Transverse colon (tissue), 4 donors: ENCODE data around the gene CTDP1. TPM values are rescaled to one million over a fixed set of nuclear protein-coding genes. Genes with fewer than 3 reads are reported as not detected.

Experiments
- DNase-seq: peaks from one replicate; pipeline ENCODE4 v3.0.0-alpha.2; 2019
- H3K27ac ChIP-seq, 4 donors: fragments of 200-600 bp; sonication (generic); 2 replicates each; pipeline ENCODE4 v1.5.1; 2016 to 2018; ENCODE audit warnings: inconsistent platforms in 4 of 4
- H3K27me3 ChIP-seq: fragments of 200-600 bp; sonication (generic); 2 replicates; pipeline ENCODE4 v1.5.1; 2017; ENCODE audit warnings: inconsistent platforms
- H3K36me3 ChIP-seq, 4 donors: fragments of 200-600 bp; sonication (generic); 2 replicates each; pipeline ENCODE4 v1.5.1; 2017 to 2019; ENCODE audit warnings: inconsistent platforms in 4 of 4
- H3K4me1 ChIP-seq, 4 donors: fragments of 200-600 bp; sonication (generic); 2 replicates each; pipeline ENCODE4 v1.5.1; 2017 to 2020; ENCODE audit warnings: inconsistent platforms in 4 of 4
- H3K4me3 ChIP-seq, 4 donors: fragments of 200-600 bp; sonication (generic); 1 replicate in 1 of 4; 2 replicates in 3 of 4; pipeline versions ENCODE4 v1.5.1 to v1.6.1; 2017 to 2019; ENCODE audit warnings: inconsistent platforms in 4 of 4
- H3K9me3 ChIP-seq, 2 donors: fragments of 200-600 bp; sonication (generic); 2 replicates each; pipeline ENCODE4 v1.5.1; 2017 to 2019; ENCODE audit warnings: inconsistent platforms in 2 of 2
- CTCF ChIP-seq, 5 experiments: fragments of 200-600 bp in 3 of 5; fragments of 450-650 bp in 2 of 5; sonication (generic) in 3 of 5; IDR thresholded peaks; 1 replicate in 2 of 5; 2 replicates in 3 of 5; pipeline ENCODE4 v1.5.1; 2016 to 2017; ENCODE audit warnings: antibody characterized with exemption in 5 of 5, inconsistent platforms in 3 of 5, mild to moderate bottlenecking in 2 of 5, moderate library complexity in 1 of 5
- EP300 ChIP-seq: sonication (generic); formaldehyde crosslinking; IDR thresholded peaks from one replicate; pipeline ENCODE4 v1.6.1; 2017; ENCODE audit warnings: antibody characterized with exemption, low read depth
- POLR2A ChIP-seq: fragments of 450-650 bp; IDR thresholded peaks from one replicate; pipeline ENCODE4 v1.6.1; 2016; ENCODE audit warnings: antibody characterized with exemption, mild to moderate bottlenecking, moderate library complexity
- POLR2AphosphoS5 ChIP-seq, 3 donors: sonication (generic); formaldehyde crosslinking; IDR thresholded peaks; one replicate each; pipeline ENCODE4 v1.6.1; 2016; ENCODE audit warnings: antibody characterized with exemption in 3 of 3
- WGBS, 2 donors: methylation state at CpG; one replicate each; pipeline ENCODE4 v1.1.5; 2018; ENCODE audit warnings: low coverage in 1 of 2; 5-methylcytosine and 5-hydroxymethylcytosine counted together
- in situ Hi-C, 4 donors: fragments of 200-750 bp; cut with MboI; loops; one replicate each; pipeline versions ENCODE4 v1.15.0 to v1.15.1; 2017; ENCODE audit warnings: low sequenced_read_pairs in 3 of 4, low pct_ligation_motif_present in 1 of 4, low pct_unique_long_range_greater_than_20kb in 1 of 4
- intact Hi-C: fragments of 100-400 bp; cut with DNase I; formaldehyde crosslinking; loops from one replicate; pipeline ENCODE4 v1.15.1; 2023; ENCODE audit warnings: low total_unique reads
- total RNA-seq, 4 donors: library from RNA; depleted of rRNA; stranded (reverse); fragments of >200 nt; gene quantifications; one replicate each; pipeline ENCODE4 v1.1.0, GENCODE V29; 2016

CTDP1 gene
- total RNA-seq, 4 donors from 2014 or later: 30.6 to 120 (median 49.3) TPM

DNA sequence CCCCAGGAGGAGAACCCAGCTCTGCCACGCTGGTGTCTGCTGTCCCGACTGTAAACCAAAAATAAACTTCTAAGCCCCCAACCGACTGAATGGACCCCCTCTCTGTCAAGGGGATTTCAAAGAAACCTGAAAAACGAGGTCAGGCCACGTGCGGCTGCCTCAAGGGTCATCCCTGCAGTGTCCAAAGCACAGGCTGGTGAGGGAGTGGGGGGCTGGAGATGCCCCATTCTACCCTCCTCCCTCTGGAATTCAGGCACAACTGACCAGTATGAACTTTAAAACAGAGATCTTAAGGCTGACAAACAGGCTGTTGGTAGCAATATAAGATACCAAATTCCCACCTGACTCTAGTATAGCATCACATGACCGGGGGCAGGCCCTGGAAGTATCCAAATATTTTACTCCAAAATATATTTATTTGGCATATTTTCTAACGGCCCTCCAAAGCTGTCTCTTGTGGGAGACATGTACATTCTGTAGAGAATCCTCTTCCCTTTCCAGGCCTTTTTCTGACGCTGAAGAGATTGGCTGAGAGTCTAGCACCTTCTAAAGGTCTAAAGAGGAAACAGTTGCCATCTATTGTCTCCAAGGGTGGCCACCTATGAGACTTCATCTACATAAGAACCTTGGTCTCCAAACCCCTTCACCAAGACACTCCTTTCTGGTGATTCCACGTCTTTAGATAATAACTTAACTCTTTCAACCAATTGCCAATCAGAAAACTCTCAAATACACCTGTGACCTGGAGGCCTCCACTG, 40.4 kb upstream of the CTDP1 start:
- intact Hi-C loops (no loop called here), in situ Hi-C loops (loop anchor here in 1 of 4 donors (25.0 kb wide), 1 partner anchor 252 kb away; the partner anchor contains the start of gene NFATC1)
- no peaks in the 10 kb centered on the region for H3K9me3 ChIP-seq
- TF ChIP-seq CTCF (IDR thresholded peaks at IDR 0.05): no peak
- TF ChIP-seq POLR2A: no peak
- no peak for TF ChIP-seq EP300
- no peak for TF ChIP-seq POLR2AphosphoS5 (IDR thresholded peaks at IDR 0.05)
- H3K4me3 ChIP-seq: no peak overlapping the region
- H3K4me1 ChIP-seq: peaks cover 0 to 4% (median 2%) of the 10 kb centered on the region in 4 donors
- 68 to 77% methylated on average over 3 to 10 of the region's 10 CpGs for WGBS, 2 donors
- no peak for DNase-seq
- H3K27ac ChIP-seq: no peak overlapping the region
- H3K36me3 ChIP-seq: no peaks in the 10 kb centered on the region
- H3K27me3 ChIP-seq: peaks cover 28% of the 10 kb centered on the region

GRCh38 chr18:79640064-79640672, 39.4 kb upstream of the CTDP1 start:
- intact Hi-C loops (loop anchor here (5.0 kb wide), 1 partner anchor 103 kb away; no protein-coding TSS in a partner anchor), in situ Hi-C loops (loop anchor here in 2 of 4 donors (10.0 to 25.0 kb wide), 2 partner anchors 253 to 265 kb away; partner anchors contain the start of gene NFATC1 (in 1 of the 2))
- peaks cover 28% of the 10 kb centered on the region for H3K27me3 ChIP-seq
- 79 to 83% methylated on average over 1 to 17 of the region's 21 CpGs for WGBS, 2 donors
- H3K27ac ChIP-seq: no peak overlapping the region
- no peaks in the 10 kb centered on the region for H3K9me3 ChIP-seq
- TF ChIP-seq EP300 (no peak), CTCF (IDR thresholded peaks at IDR 0.05) (no peak), POLR2A (no peak), POLR2AphosphoS5 (IDR thresholded peaks at IDR 0.05) (no peak)
- H3K4me1 ChIP-seq: peaks cover 0 to 4% (median 2%) of the 10 kb centered on the region in 4 donors
- no peak for DNase-seq
- no peak overlapping the region for H3K4me3 ChIP-seq
- H3K36me3 ChIP-seq: no peaks in the 10 kb centered on the region

GRCh38 chr18:79640875-79641274, 38.7 kb upstream of the CTDP1 start:
- Histone ChIP-seq H3K36me3 (no peaks in the 10 kb centered on the region), H3K4me3 (no peak overlapping the region), H3K9me3 (no peaks in the 10 kb centered on the region), H3K4me1 (peaks cover 0 to 4% (median 2%) of the 10 kb centered on the region in 4 donors), H3K27ac (no peak overlapping the region), H3K27me3 (peaks cover 28% of the 10 kb centered on the region)
- in situ Hi-C loops (loop anchor here in 2 of 4 donors (10.0 to 25.0 kb wide), 2 partner anchors 254 to 266 kb away; partner anchors contain the start of gene NFATC1 (in 1 of the 2)), intact Hi-C loops (loop anchor here (5.0 kb wide), 1 partner anchor 104 kb away; no protein-coding TSS in a partner anchor)
- TF ChIP-seq CTCF (IDR thresholded peaks at IDR 0.05): no peak
- TF ChIP-seq EP300: no peak
- no peak for TF ChIP-seq POLR2A
- TF ChIP-seq POLR2AphosphoS5 (IDR thresholded peaks at IDR 0.05): no peak
- 90% methylated on average over 10 of the region's 10 CpGs; no CpG with 5 or more reads in 1 of the 2 donors for WGBS, 2 donors
- DNase-seq: no peak
